Measurements from ENCODE around the gene ARID1B. TPM values are rescaled to one million over a fixed set of nuclear protein-coding genes. Genes with fewer than 3 reads are reported as not detected.

Gene ARID1B
- total RNA-seq (2014; rRNA removed; shearing (Covaris generic)) = 20.9 and 27.8 TPM in 2 replicates

GRCh38 chr6:156776840-156777576, at the start of gene ARID1B:
TSS of gene ARID1B (plus strand) at chr6:156777378. CDS start at chr6:156777681, 303 bp downstream.
- peak; percentile 88 for DNase-seq
- no peaks in the 10 kb centered on the region for H3K27me3 ChIP-seq (ENCODE audit: control insufficient read depth, insufficient read depth, low read length)
- no peaks in the 10 kb centered on the region for H3K36me3 ChIP-seq (replicated peaks; ENCODE audit: control insufficient read depth, insufficient read depth, low read length)
- peak within 1 kb of the TSS; percentile 89 for H3K4me3 ChIP-seq (ENCODE audit: insufficient read depth, low read depth, low read length)

GRCh38 chr6:156727715-156728385, 49.3 kb upstream of the ARID1B start:
- DNase-seq = no peak
- H3K4me3 ChIP-seq (ENCODE audit: insufficient read depth, low read depth, low read length) = no peak overlapping the region
- no peaks in the 10 kb centered on the region for H3K36me3 ChIP-seq (replicated peaks; ENCODE audit: control insufficient read depth, insufficient read depth, low read length)
- H3K27me3 ChIP-seq (ENCODE audit: control insufficient read depth, insufficient read depth, low read length) = no peaks in the 10 kb centered on the region

GRCh38 chr6:156729248-156729647, 47.9 kb upstream of the ARID1B start:
- H3K4me3 ChIP-seq (ENCODE audit: insufficient read depth, low read depth, low read length) = no peak overlapping the region
- DNase-seq = no peak
- no peaks in the 10 kb centered on the region for H3K36me3 ChIP-seq (replicated peaks; ENCODE audit: control insufficient read depth, insufficient read depth, low read length)
- no peaks in the 10 kb centered on the region for H3K27me3 ChIP-seq (ENCODE audit: control insufficient read depth, insufficient read depth, low read length)

GRCh38 chr6:156731396-156731795, 45.8 kb upstream of the ARID1B start:
- Histone ChIP-seq H3K27me3 (ENCODE audit: control insufficient read depth, insufficient read depth, low read length) (no peaks in the 10 kb centered on the region), H3K36me3 (replicated peaks; ENCODE audit: control insufficient read depth, insufficient read depth, low read length) (no peaks in the 10 kb centered on the region), H3K4me3 (ENCODE audit: insufficient read depth, low read depth, low read length) (no peak overlapping the region)
- DNase-seq = no peak

- Histone ChIP-seq H3K27me3 (ENCODE audit: control insufficient read depth, insufficient read depth, low read length) (no peaks in the 10 kb centered on the region), H3K4me3 (ENCODE audit: insufficient read depth, low read depth, low read length) (no peak overlapping the region)
- no peak for DNase-seq
Measured at GRCh38 chr6:156735751-156736150, 41.4 kb upstream of the ARID1B start.

GRCh38 chr6:156740604-156741003, 36.6 kb upstream of the ARID1B start:
- DNase-seq = no peak
- Histone ChIP-seq H3K27me3 (ENCODE audit: control insufficient read depth, insufficient read depth, low read length) (no peaks in the 10 kb centered on the region), H3K36me3 (replicated peaks; ENCODE audit: control insufficient read depth, insufficient read depth, low read length) (no peaks in the 10 kb centered on the region), H3K4me3 (ENCODE audit: insufficient read depth, low read depth, low read length) (no peak overlapping the region)

More at GRCh38 chr6:156735751-156736150, 41.4 kb upstream of the ARID1B start:
- H3K36me3 ChIP-seq (replicated peaks; ENCODE audit: control insufficient read depth, insufficient read depth, low read length) = no peaks in the 10 kb centered on the region

- no peak for DNase-seq
- Histone ChIP-seq H3K27me3 (ENCODE audit: control insufficient read depth, insufficient read depth, low read length) (no peaks in the 10 kb centered on the region), H3K4me3 (ENCODE audit: insufficient read depth, low read depth, low read length) (no peak overlapping the region)
Measured at GRCh38 chr6:156741287-156742073, 35.7 kb upstream of the ARID1B start.

GRCh38 chr6:156747715-156748114, 29.5 kb upstream of the ARID1B start:
- H3K4me3 ChIP-seq (ENCODE audit: insufficient read depth, low read depth, low read length) = no peak overlapping the region
- DNase-seq = no peak
- no peaks in the 10 kb centered on the region for H3K27me3 ChIP-seq (ENCODE audit: control insufficient read depth, insufficient read depth, low read length)
- H3K36me3 ChIP-seq (replicated peaks; ENCODE audit: control insufficient read depth, insufficient read depth, low read length) = no peaks in the 10 kb centered on the region

More at GRCh38 chr6:156741287-156742073, 35.7 kb upstream of the ARID1B start:
- no peaks in the 10 kb centered on the region for H3K36me3 ChIP-seq (replicated peaks; ENCODE audit: control insufficient read depth, insufficient read depth, low read length)

- H3K36me3 ChIP-seq (replicated peaks; ENCODE audit: control insufficient read depth, insufficient read depth, low read length) = no peaks in the 10 kb centered on the region
- no peaks in the 10 kb centered on the region for H3K27me3 ChIP-seq (ENCODE audit: control insufficient read depth, insufficient read depth, low read length)
- DNase-seq = no peak
- H3K4me3 ChIP-seq (ENCODE audit: insufficient read depth, low read depth, low read length) = no peak overlapping the region
Measured at GRCh38 chr6:156748504-156748903, 28.7 kb upstream of the ARID1B start.

- H3K36me3 ChIP-seq (replicated peaks; ENCODE audit: control insufficient read depth, insufficient read depth, low read length) = no peaks in the 10 kb centered on the region
- no peaks in the 10 kb centered on the region for H3K27me3 ChIP-seq (ENCODE audit: control insufficient read depth, insufficient read depth, low read length)
- DNase-seq = peak; percentile 72
Measured at GRCh38 chr6:156752666-156753301, 24.4 kb upstream of the ARID1B start.

GRCh38 chr6:156756630-156757610, 20.3 kb upstream of the ARID1B start:
- no peak for DNase-seq
- H3K36me3 ChIP-seq (replicated peaks; ENCODE audit: control insufficient read depth, insufficient read depth, low read length) = no peaks in the 10 kb centered on the region
- no peak overlapping the region for H3K4me3 ChIP-seq (ENCODE audit: insufficient read depth, low read depth, low read length)
- no peaks in the 10 kb centered on the region for H3K27me3 ChIP-seq (ENCODE audit: control insufficient read depth, insufficient read depth, low read length)

More at GRCh38 chr6:156752666-156753301, 24.4 kb upstream of the ARID1B start:
- no peak overlapping the region for H3K4me3 ChIP-seq (ENCODE audit: insufficient read depth, low read depth, low read length)

- DNase-seq = no peak
- H3K4me3 ChIP-seq (ENCODE audit: insufficient read depth, low read depth, low read length) = no peak overlapping the region
- no peaks in the 10 kb centered on the region for H3K36me3 ChIP-seq (replicated peaks; ENCODE audit: control insufficient read depth, insufficient read depth, low read length)
- H3K27me3 ChIP-seq (ENCODE audit: control insufficient read depth, insufficient read depth, low read length) = no peaks in the 10 kb centered on the region
Measured at GRCh38 chr6:156757849-156758248, 19.3 kb upstream of the ARID1B start.

- Histone ChIP-seq H3K27me3 (ENCODE audit: control insufficient read depth, insufficient read depth, low read length) (no peaks in the 10 kb centered on the region), H3K4me3 (ENCODE audit: insufficient read depth, low read depth, low read length) (no peak overlapping the region), H3K36me3 (replicated peaks; ENCODE audit: control insufficient read depth, insufficient read depth, low read length) (no peaks in the 10 kb centered on the region)
- DNase-seq = no peak
Measured at GRCh38 chr6:156760377-156760776, 16.8 kb upstream of the ARID1B start.
